ENCODE results near the gene FOXP2.

GRCh38 chr7:114689406-114689805, 274.8 kb downstream of the FOXP2 start:
- TF ChIP-seq CTCF (IDR thresholded peaks at IDR 0.05) = no peak
- TF ChIP-seq POLR2A (IDR thresholded peaks at IDR 0.05) = no peak
